HEK293 (cell line): ENCODE results near the gene FSCN2.

Experiments
- CTCF ChIA-PET: fragments of 350-600 bp; formaldehyde crosslinking; extraction: SDS; loops from one replicate; lab custom pipeline; 2021; ENCODE audit warnings: antibody characterized with exemption; lab: Yijun Ruan, JAX
- POLR2A ChIA-PET: fragments of 300-600 bp; formaldehyde crosslinking; extraction: SDS; loops from one replicate; lab custom pipeline; 2020; ENCODE audit warnings: antibody characterized with exemption, inconsistent platforms; lab: Yijun Ruan, JAX
- H3K27ac ChIP-seq: fragments of 200-500 bp; sonication (Bioruptor generic); 2 replicates; pipeline ENCODE4 v1.5.1; 2014; ENCODE audit warnings: low read depth, low read length, control low read depth, inconsistent platforms; ENCODE audit errors: extremely low read depth
- H3K36me3 ChIP-seq, 2 experiments: fragments of 200-500 bp in 1 of 2; sonication (Bioruptor generic) in 1 of 2; 1 replicate in 1 of 2; 2 replicates in 1 of 2; pipeline ENCODE4 v1.5.1; 2014 to 2017; ENCODE audit warnings: inconsistent platforms in 2 of 2, low read length in 2 of 2; ENCODE audit not compliant: control insufficient read depth in 2 of 2, insufficient read depth in 1 of 2
- H3K4me1 ChIP-seq: fragments of 200-500 bp; sonication (Bioruptor generic); 2 replicates; pipeline ENCODE4 v1.5.1; 2014; ENCODE audit warnings: mild to moderate bottlenecking, low read length, inconsistent platforms; ENCODE audit not compliant: control insufficient read depth, insufficient read depth
- H3K4me3 ChIP-seq: 2 replicates; pipeline ENCODE4 v1.5.1; 2011; ENCODE audit warnings: low read depth, mild to moderate bottlenecking, control low read depth, low read length, moderate library complexity
- H3K9me3 ChIP-seq: fragments of 200-500 bp; sonication (Bioruptor generic); 2 replicates; pipeline ENCODE4 v1.5.1; 2014; ENCODE audit warnings: low read depth, low read length, inconsistent platforms; ENCODE audit not compliant: control insufficient read depth, insufficient read depth
- KLF10 ChIP-seq: fragments of 450-650 bp; IDR thresholded peaks from 2 replicates; pipeline ENCODE4 v1.5.1; 2018; ENCODE audit warnings: missing biosample characterization, mild to moderate bottlenecking, missing genetic modification characterization
- SCRT1 ChIP-seq: fragments of 450-650 bp; formaldehyde crosslinking; IDR thresholded peaks from 2 replicates; pipeline ENCODE4 v1.5.1; 2016; ENCODE audit warnings: missing biosample characterization, missing genetic modification characterization, borderline replicate concordance
- SP2 ChIP-seq: fragments of 450-650 bp; formaldehyde crosslinking; IDR thresholded peaks from 2 replicates; pipeline ENCODE4 v1.5.1; 2016; ENCODE audit warnings: missing biosample characterization, missing genetic modification characterization
- ZIC2 ChIP-seq: fragments of 450-650 bp; formaldehyde crosslinking; IDR thresholded peaks from 2 replicates; pipeline ENCODE4 v1.5.1; 2016; ENCODE audit warnings: missing biosample characterization, missing genetic modification characterization
- ZNF138 ChIP-seq: fragments of 450-650 bp; formaldehyde crosslinking; IDR thresholded peaks from 2 replicates; pipeline ENCODE4 v1.5.1; 2016; ENCODE audit warnings: missing biosample characterization, missing genetic modification characterization, borderline replicate concordance
- ZNF146 ChIP-seq: fragments of 450-650 bp; formaldehyde crosslinking; IDR thresholded peaks from 2 replicates; pipeline ENCODE4 v1.5.1; 2016; ENCODE audit warnings: missing biosample characterization, missing genetic modification characterization
- ZNF184 ChIP-seq: fragments of 450-650 bp; IDR thresholded peaks from 2 replicates; pipeline ENCODE4 v1.5.1; 2018; ENCODE audit warnings: missing biosample characterization, mild to moderate bottlenecking, missing genetic modification characterization
- ZNF19 ChIP-seq: fragments of 450-650 bp; formaldehyde crosslinking; IDR thresholded peaks from 2 replicates; pipeline ENCODE4; 2016; ENCODE audit warnings: missing biosample characterization, missing genetic modification characterization, low read depth
- ZNF2 ChIP-seq: fragments of 450-650 bp; formaldehyde crosslinking; IDR thresholded peaks from 2 replicates; pipeline ENCODE4 v1.5.1; 2016; ENCODE audit warnings: missing biosample characterization, missing genetic modification characterization
- ZNF223 ChIP-seq: fragments of 450-650 bp; formaldehyde crosslinking; IDR thresholded peaks from 2 replicates; pipeline ENCODE4 v1.5.1; 2016; ENCODE audit warnings: missing biosample characterization, missing genetic modification characterization
- ZNF248 ChIP-seq: fragments of 450-650 bp; formaldehyde crosslinking; IDR thresholded peaks from 2 replicates; pipeline ENCODE4 v1.5.1; 2017; ENCODE audit warnings: missing biosample characterization, missing genetic modification characterization
- ZNF292 ChIP-seq: fragments of 450-650 bp; formaldehyde crosslinking; IDR thresholded peaks from 2 replicates; pipeline ENCODE4 v1.5.1; 2016; ENCODE audit warnings: low read depth, missing biosample characterization, missing genetic modification characterization, borderline replicate concordance
- ZNF341 ChIP-seq: fragments of 450-650 bp; formaldehyde crosslinking; IDR thresholded peaks from 2 replicates; pipeline ENCODE4; 2016; ENCODE audit warnings: low read depth, missing biosample characterization, missing genetic modification characterization
- ZNF530 ChIP-seq: fragments of 450-650 bp; formaldehyde crosslinking; IDR thresholded peaks from 2 replicates; pipeline ENCODE4 v1.5.1; 2016; ENCODE audit warnings: low read depth, missing biosample characterization, missing genetic modification characterization
- ZNF555 ChIP-seq: fragments of 450-650 bp; formaldehyde crosslinking; conservative IDR thresholded peaks from 2 replicates; pipeline ENCODE4 v1.5.1; 2017; ENCODE audit warnings: missing biosample characterization, mild to moderate bottlenecking, missing genetic modification characterization, inconsistent platforms
- ZNF560 ChIP-seq: fragments of 450-650 bp; formaldehyde crosslinking; IDR thresholded peaks from 2 replicates; pipeline ENCODE4 v1.5.1; 2017; ENCODE audit warnings: missing biosample characterization, missing genetic modification characterization, borderline replicate concordance
- ZNF600 ChIP-seq: fragments of 450-650 bp; formaldehyde crosslinking; IDR thresholded peaks from 2 replicates; pipeline ENCODE4 v1.5.1; 2016; ENCODE audit warnings: missing biosample characterization, missing genetic modification characterization
- ZNF623 ChIP-seq: fragments of 450-650 bp; formaldehyde crosslinking; IDR thresholded peaks from 2 replicates; pipeline ENCODE4 v1.5.1; 2016; ENCODE audit warnings: missing biosample characterization, missing genetic modification characterization
- ZNF654 ChIP-seq: fragments of 450-650 bp; formaldehyde crosslinking; IDR thresholded peaks from 2 replicates; pipeline ENCODE4 v1.5.1; 2016; ENCODE audit warnings: low read depth, missing biosample characterization, missing genetic modification characterization
- ZNF660 ChIP-seq: fragments of 450-650 bp; IDR thresholded peaks from 2 replicates; pipeline ENCODE4 v1.5.1; 2018; ENCODE audit warnings: missing biosample characterization, mild to moderate bottlenecking, missing genetic modification characterization
- ZNF670 ChIP-seq: fragments of 450-650 bp; formaldehyde crosslinking; IDR thresholded peaks from 2 replicates; pipeline ENCODE4 v1.5.1; 2016; ENCODE audit warnings: missing biosample characterization, missing genetic modification characterization, low read depth
- ZNF768 ChIP-seq: fragments of 450-650 bp; formaldehyde crosslinking; IDR thresholded peaks from 2 replicates; pipeline ENCODE4 v1.5.1; 2018; ENCODE audit warnings: missing biosample characterization, mild to moderate bottlenecking, missing genetic modification characterization
- ZNF837 ChIP-seq: fragments of 450-650 bp; formaldehyde crosslinking; IDR thresholded peaks from 2 replicates; pipeline ENCODE4 v1.5.1; 2016; ENCODE audit warnings: missing biosample characterization, missing genetic modification characterization
- TF ChIP-seq, protein P1 (sequence below): fragments of 450-650 bp; formaldehyde crosslinking; IDR thresholded peaks from 2 replicates; pipeline ENCODE4 v1.5.1; 2016; ENCODE audit warnings: missing biosample characterization, missing genetic modification characterization
- TF ChIP-seq, protein P2 (sequence below): fragments of 450-650 bp; formaldehyde crosslinking; IDR thresholded peaks from 2 replicates; pipeline ENCODE4 v1.5.1; 2017; ENCODE audit warnings: missing biosample characterization, missing genetic modification characterization
- TF ChIP-seq, protein P3 (sequence below): fragments of 450-650 bp; formaldehyde crosslinking; IDR thresholded peaks from 2 replicates; pipeline ENCODE4 v1.5.1; 2016; ENCODE audit warnings: missing biosample characterization, missing genetic modification characterization
- TF ChIP-seq, protein P4 (sequence below): fragments of 450-650 bp; formaldehyde crosslinking; IDR thresholded peaks from 2 replicates; pipeline ENCODE4 v1.5.0; 2017; ENCODE audit warnings: missing biosample characterization, missing genetic modification characterization, borderline replicate concordance
- TF ChIP-seq, protein P5 (sequence below): fragments of 450-650 bp; formaldehyde crosslinking; IDR thresholded peaks from 2 replicates; pipeline ENCODE4 v1.5.1; 2017; ENCODE audit warnings: missing biosample characterization, missing genetic modification characterization

Gene FSCN2

DNA sequence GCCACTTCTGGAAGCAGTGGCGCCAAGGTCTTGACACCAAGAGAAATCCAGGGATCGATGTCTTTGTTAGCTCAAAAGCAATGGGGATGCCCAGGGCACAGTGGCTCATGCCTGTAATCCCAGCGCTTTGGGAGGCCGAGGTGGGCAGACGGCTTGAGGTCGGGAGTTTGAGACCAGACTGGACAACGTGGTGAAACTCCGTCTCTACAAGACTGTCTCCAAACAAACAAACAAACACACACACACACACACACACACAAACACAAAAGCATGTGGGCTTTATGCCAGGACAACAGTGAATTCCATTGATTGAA, 46.4 kb downstream of the FSCN2 start:
- H3K27ac ChIP-seq: no peak overlapping the region; the same call in 1 of the 2 replicates
- no peaks in the 10 kb centered on the region for H3K9me3 ChIP-seq
- H3K4me1 ChIP-seq: peaks cover 16% of the 10 kb centered on the region
- H3K4me3 ChIP-seq: no peak overlapping the region
- H3K36me3 ChIP-seq: peaks cover 20 to 94% of the 10 kb centered on the region in 2 experiments
- ChIA-PET CTCF (interaction anchor here (0.7 to 2.1 kb wide), 3 partner anchors 8 to 86 kb away, joined by 3 to 7 read pairs (median 3); no protein-coding TSS in a partner anchor), POLR2A (no interaction called here)
- 0 out of 2 replicates have a peak, but pooled peaks have one; percentile 39 for TF ChIP-seq ZNF600 (tag by site-specific recombination)
- TF ChIP-seq ZNF660 (tag by site-specific recombination): no peak
- no peak for TF ChIP-seq SCRT1 (tag by site-specific recombination)
- TF ChIP-seq ZNF146: no peak
- TF ChIP-seq ZNF670 (tag by site-specific recombination): no peak
- TF ChIP-seq, protein P1, sequence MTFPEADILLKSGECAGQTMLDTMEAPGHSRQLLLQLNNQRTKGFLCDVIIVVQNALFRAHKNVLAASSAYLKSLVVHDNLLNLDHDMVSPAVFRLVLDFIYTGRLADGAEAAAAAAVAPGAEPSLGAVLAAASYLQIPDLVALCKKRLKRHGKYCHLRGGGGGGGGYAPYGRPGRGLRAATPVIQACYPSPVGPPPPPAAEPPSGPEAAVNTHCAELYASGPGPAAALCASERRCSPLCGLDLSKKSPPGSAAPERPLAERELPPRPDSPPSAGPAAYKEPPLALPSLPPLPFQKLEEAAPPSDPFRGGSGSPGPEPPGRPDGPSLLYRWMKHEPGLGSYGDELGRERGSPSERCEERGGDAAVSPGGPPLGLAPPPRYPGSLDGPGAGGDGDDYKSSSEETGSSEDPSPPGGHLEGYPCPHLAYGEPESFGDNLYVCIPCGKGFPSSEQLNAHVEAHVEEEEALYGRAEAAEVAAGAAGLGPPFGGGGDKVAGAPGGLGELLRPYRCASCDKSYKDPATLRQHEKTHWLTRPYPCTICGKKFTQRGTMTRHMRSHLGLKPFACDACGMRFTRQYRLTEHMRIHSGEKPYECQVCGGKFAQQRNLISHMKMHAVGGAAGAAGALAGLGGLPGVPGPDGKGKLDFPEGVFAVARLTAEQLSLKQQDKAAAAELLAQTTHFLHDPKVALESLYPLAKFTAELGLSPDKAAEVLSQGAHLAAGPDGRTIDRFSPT (tag by site-specific recombination): peak; percentile 66; the same call in 1 of the 2 replicates
- TF ChIP-seq, protein P2, sequence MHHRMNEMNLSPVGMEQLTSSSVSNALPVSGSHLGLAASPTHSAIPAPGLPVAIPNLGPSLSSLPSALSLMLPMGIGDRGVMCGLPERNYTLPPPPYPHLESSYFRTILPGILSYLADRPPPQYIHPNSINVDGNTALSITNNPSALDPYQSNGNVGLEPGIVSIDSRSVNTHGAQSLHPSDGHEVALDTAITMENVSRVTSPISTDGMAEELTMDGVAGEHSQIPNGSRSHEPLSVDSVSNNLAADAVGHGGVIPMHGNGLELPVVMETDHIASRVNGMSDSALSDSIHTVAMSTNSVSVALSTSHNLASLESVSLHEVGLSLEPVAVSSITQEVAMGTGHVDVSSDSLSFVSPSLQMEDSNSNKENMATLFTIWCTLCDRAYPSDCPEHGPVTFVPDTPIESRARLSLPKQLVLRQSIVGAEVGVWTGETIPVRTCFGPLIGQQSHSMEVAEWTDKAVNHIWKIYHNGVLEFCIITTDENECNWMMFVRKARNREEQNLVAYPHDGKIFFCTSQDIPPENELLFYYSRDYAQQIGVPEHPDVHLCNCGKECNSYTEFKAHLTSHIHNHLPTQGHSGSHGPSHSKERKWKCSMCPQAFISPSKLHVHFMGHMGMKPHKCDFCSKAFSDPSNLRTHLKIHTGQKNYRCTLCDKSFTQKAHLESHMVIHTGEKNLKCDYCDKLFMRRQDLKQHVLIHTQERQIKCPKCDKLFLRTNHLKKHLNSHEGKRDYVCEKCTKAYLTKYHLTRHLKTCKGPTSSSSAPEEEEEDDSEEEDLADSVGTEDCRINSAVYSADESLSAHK: no peak
- no peak for TF ChIP-seq SP2 (tag by site-specific recombination)
- no peak for TF ChIP-seq ZNF654
- no peak for TF ChIP-seq ZNF248
- TF ChIP-seq, protein P3, sequence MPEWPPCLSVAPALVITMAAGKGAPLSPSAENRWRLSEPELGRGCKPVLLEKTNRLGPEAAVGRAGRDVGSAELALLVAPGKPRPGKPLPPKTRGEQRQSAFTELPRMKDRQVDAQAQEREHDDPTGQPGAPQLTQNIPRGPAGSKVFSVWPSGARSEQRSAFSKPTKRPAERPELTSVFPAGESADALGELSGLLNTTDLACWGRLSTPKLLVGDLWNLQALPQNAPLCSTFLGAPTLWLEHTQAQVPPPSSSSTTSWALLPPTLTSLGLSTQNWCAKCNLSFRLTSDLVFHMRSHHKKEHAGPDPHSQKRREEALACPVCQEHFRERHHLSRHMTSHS (tag by site-specific recombination): no peak
- no peak for TF ChIP-seq ZNF341 (tag by site-specific recombination)
- TF ChIP-seq, protein P4, sequence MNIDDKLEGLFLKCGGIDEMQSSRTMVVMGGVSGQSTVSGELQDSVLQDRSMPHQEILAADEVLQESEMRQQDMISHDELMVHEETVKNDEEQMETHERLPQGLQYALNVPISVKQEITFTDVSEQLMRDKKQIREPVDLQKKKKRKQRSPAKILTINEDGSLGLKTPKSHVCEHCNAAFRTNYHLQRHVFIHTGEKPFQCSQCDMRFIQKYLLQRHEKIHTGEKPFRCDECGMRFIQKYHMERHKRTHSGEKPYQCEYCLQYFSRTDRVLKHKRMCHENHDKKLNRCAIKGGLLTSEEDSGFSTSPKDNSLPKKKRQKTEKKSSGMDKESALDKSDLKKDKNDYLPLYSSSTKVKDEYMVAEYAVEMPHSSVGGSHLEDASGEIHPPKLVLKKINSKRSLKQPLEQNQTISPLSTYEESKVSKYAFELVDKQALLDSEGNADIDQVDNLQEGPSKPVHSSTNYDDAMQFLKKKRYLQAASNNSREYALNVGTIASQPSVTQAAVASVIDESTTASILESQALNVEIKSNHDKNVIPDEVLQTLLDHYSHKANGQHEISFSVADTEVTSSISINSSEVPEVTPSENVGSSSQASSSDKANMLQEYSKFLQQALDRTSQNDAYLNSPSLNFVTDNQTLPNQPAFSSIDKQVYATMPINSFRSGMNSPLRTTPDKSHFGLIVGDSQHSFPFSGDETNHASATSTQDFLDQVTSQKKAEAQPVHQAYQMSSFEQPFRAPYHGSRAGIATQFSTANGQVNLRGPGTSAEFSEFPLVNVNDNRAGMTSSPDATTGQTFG: no peak
- TF ChIP-seq ZNF555: no peak
- TF ChIP-seq ZNF223 (tag by site-specific recombination): no peak
- TF ChIP-seq ZNF623 (tag by site-specific recombination): no peak
- TF ChIP-seq, protein P5, sequence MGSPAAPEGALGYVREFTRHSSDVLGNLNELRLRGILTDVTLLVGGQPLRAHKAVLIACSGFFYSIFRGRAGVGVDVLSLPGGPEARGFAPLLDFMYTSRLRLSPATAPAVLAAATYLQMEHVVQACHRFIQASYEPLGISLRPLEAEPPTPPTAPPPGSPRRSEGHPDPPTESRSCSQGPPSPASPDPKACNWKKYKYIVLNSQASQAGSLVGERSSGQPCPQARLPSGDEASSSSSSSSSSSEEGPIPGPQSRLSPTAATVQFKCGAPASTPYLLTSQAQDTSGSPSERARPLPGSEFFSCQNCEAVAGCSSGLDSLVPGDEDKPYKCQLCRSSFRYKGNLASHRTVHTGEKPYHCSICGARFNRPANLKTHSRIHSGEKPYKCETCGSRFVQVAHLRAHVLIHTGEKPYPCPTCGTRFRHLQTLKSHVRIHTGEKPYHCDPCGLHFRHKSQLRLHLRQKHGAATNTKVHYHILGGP (tag by site-specific recombination): no peak
- no peak for TF ChIP-seq ZNF560 (tag by site-specific recombination)
- no peak for TF ChIP-seq ZNF530 (tag by site-specific recombination)
- peak; percentile 6; the same call in 1 of the 2 replicates for TF ChIP-seq ZIC2 (tag by site-specific recombination)
- no peak for TF ChIP-seq ZNF19 (tag by site-specific recombination)
- TF ChIP-seq KLF10 (tag by site-specific recombination): no peak
- no peak for TF ChIP-seq ZNF138 (tag by site-specific recombination)
- no peak for TF ChIP-seq ZNF837 (tag by site-specific recombination)
- TF ChIP-seq ZNF292 (tag by site-specific recombination): no peak
- peak; percentile 83 for TF ChIP-seq ZNF2 (tag by site-specific recombination)
- no peak for TF ChIP-seq ZNF184 (tag by site-specific recombination)
- TF ChIP-seq ZNF768 (tag by site-specific recombination): no peak
